ENCODE data around the gene NPTX1. TPM values are rescaled to one million over a fixed set of nuclear protein-coding genes. Genes with fewer than 3 reads are reported as not detected.
A peak's percentile ranks its signal among the peaks of the same experiment; 100 is the strongest.
"Not testable (repeated sequence)": the region's sequence is repeated elsewhere in the genome, so short reads cannot be mapped to it uniquely, and the experiment has no call there.

The NPTX1 gene
- total and polyA plus RNA-seq, 2 experiments from 2014 or later, result 3.4 to 20.5 TPM

DNA sequence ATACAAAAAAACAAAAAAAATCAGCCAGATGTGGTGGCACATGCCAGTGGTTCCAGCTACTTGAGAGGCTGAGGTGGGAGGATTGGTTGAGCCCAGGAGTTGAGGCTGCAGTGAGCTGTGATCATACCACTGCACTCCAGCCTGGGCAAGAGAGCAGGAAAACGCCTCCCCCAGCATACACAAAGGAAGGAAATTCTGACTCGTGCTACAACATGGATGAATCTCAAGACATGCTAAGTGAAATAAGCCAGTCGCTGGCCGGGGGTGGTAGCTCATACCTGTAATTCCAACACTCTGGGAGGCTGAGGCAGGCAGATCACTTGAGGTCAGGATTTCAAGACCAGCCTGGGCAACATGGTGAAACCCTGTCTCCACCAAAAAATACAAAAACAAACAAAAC is 30.8 kb upstream of the NPTX1 start:
- not testable (repeated sequence) for H3K27ac ChIP-seq (ENCODE audit: low read depth); H3K79me2 ChIP-seq (replicated peaks; ENCODE audit: insufficient read depth); H2AFZ ChIP-seq; H3K4me1 Mint-ChIP-seq; H4K20me1 ChIP-seq (replicated peaks; ENCODE audit: insufficient read depth); H3K4me3 ChIP-seq; H3K36me3 Mint-ChIP-seq (ENCODE audit: low read depth); H3K27ac Mint-ChIP-seq; H3K9me2 ChIP-seq (ENCODE audit: insufficient read depth); H3K9me3 Mint-ChIP-seq; H3K36me3 ChIP-seq (ENCODE audit: insufficient read depth); H3K27me3 ChIP-seq (ENCODE audit: insufficient read depth); H3K4me2 ChIP-seq; ATAC-seq; H3K4me1 ChIP-seq (ENCODE audit: insufficient read depth); H3K4me3 Mint-ChIP-seq; H3F3A ChIP-seq (replicated peaks; ENCODE audit: low read depth); H3K27me3 Mint-ChIP-seq (ENCODE audit: insufficient read depth, low read depth, poor library complexity); DNase-seq (ENCODE audit: low spot score)

DNA sequence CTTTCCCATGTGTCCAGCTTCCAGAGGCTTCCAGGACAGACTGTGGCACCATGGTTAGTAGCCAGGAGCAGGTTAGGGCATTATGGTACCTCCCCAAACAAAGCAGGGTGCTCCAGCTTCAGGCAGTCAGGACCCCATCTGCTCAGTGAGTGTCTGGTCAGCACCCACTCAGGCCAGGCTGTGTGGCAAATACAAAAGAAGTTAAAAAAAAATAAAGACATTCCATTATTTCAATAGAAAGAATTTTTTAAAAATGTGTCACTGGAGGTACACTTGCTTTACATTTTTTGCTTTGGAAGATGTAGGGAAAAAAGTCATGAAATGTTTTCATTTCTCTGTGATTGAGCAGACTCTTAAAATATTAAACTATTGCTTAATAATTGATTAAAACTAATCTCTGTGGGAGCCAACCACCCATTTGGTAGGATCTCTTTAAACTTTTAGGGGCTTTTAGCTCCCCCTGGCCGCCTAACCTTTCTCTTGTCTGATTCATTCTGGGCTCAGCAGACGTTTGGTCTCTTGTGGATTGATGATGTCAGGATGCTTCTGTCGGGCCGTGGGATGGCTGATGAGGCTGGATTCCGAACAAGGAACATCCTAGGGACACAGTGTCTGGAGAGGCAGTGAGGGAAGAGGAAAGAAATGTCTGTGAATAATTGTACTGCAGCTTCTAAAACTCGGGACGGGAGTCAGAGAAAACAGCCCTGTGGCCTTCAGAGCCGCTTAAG is 28.4 kb upstream of the NPTX1 start:
- Histone ChIP-seq H3K36me3 (ENCODE audit: insufficient read depth) (no peaks in the 10 kb centered on the region), H4K20me1 (replicated peaks; ENCODE audit: insufficient read depth) (no peaks in the 10 kb centered on the region), H3K9me2 (ENCODE audit: insufficient read depth) (no peaks in the 10 kb centered on the region), H3K4me3 (no peak overlapping the region), H3K4me2 (no peak overlapping the region), H3K4me1 (ENCODE audit: insufficient read depth) (no peaks in the 10 kb centered on the region), H3K27me3 (ENCODE audit: insufficient read depth) (no peaks in the 10 kb centered on the region), H2AFZ (no peak overlapping the region), H3K79me2 (replicated peaks; ENCODE audit: insufficient read depth) (no peaks in the 10 kb centered on the region), H3F3A (replicated peaks; ENCODE audit: low read depth) (no peaks in the 10 kb centered on the region), H3K27ac (ENCODE audit: low read depth) (no peak overlapping the region)
- Mint-ChIP-seq H3K27me3 (ENCODE audit: insufficient read depth, low read depth, poor library complexity) (peaks cover 9% of the 10 kb centered on the region), H3K9me3 (no peaks in the 10 kb centered on the region), H3K4me1 (no peaks in the 10 kb centered on the region), H3K36me3 (ENCODE audit: low read depth) (no peaks in the 10 kb centered on the region), H3K4me3 (no peak overlapping the region), H3K27ac (no peak overlapping the region)
- no peak for DNase-seq (ENCODE audit: low spot score)
- TF ChIP-seq, protein P1, sequence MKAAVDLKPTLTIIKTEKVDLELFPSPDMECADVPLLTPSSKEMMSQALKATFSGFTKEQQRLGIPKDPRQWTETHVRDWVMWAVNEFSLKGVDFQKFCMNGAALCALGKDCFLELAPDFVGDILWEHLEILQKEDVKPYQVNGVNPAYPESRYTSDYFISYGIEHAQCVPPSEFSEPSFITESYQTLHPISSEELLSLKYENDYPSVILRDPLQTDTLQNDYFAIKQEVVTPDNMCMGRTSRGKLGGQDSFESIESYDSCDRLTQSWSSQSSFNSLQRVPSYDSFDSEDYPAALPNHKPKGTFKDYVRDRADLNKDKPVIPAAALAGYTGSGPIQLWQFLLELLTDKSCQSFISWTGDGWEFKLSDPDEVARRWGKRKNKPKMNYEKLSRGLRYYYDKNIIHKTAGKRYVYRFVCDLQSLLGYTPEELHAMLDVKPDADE (IDR thresholded peaks at IDR 0.05), result no peak
- TF ChIP-seq, protein P2, sequence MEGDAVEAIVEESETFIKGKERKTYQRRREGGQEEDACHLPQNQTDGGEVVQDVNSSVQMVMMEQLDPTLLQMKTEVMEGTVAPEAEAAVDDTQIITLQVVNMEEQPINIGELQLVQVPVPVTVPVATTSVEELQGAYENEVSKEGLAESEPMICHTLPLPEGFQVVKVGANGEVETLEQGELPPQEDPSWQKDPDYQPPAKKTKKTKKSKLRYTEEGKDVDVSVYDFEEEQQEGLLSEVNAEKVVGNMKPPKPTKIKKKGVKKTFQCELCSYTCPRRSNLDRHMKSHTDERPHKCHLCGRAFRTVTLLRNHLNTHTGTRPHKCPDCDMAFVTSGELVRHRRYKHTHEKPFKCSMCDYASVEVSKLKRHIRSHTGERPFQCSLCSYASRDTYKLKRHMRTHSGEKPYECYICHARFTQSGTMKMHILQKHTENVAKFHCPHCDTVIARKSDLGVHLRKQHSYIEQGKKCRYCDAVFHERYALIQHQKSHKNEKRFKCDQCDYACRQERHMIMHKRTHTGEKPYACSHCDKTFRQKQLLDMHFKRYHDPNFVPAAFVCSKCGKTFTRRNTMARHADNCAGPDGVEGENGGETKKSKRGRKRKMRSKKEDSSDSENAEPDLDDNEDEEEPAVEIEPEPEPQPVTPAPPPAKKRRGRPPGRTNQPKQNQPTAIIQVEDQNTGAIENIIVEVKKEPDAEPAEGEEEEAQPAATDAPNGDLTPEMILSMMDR (conservative IDR thresholded peaks at IDR 0.05; ENCODE audit: low read depth in 2 of 2), result 0 out of 4 replicates have a peak, but pooled peaks of 1 of the 2 experiments have one; percentile 8
- ATAC-seq, result no peak

DNA sequence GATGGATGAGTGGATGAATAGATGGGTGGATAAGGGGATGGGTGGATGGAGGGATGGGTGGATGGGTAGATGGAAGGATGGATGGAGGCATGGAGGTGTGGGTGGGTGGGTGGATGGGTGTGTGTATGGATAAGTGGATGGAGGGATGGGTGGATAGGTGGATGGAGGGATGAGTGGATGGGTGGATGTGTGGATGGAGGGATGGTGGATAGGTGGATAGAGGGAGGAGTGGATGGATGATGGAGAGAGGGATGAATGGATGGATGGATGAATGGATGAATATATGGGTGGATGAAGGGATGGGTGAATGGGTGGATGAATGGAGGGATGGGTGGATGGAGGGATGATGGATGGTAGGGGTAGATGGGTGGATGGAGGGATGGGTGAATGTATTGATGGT is 27.5 kb upstream of the NPTX1 start:
- Histone ChIP-seq H4K20me1 (replicated peaks; ENCODE audit: insufficient read depth) (no peaks in the 10 kb centered on the region), H3K79me2 (replicated peaks; ENCODE audit: insufficient read depth) (no peaks in the 10 kb centered on the region), H3K27ac (ENCODE audit: low read depth) (no peak overlapping the region), H3F3A (replicated peaks; ENCODE audit: low read depth) (no peaks in the 10 kb centered on the region), H3K36me3 (ENCODE audit: insufficient read depth) (no peaks in the 10 kb centered on the region), H3K4me2 (no peak overlapping the region), H3K4me1 (ENCODE audit: insufficient read depth) (no peaks in the 10 kb centered on the region), H3K4me3 (no peak overlapping the region), H2AFZ (no peak overlapping the region), H3K27me3 (ENCODE audit: insufficient read depth) (no peaks in the 10 kb centered on the region), H3K9me2 (ENCODE audit: insufficient read depth) (no peaks in the 10 kb centered on the region)
- Mint-ChIP-seq H3K4me3 (no peak overlapping the region), H3K27me3 (ENCODE audit: insufficient read depth, low read depth, poor library complexity) (peaks cover 12% of the 10 kb centered on the region), H3K36me3 (ENCODE audit: low read depth) (peaks cover 3% of the 10 kb centered on the region; the same call in 1 of the 3 replicates), H3K9me3 (no peaks in the 10 kb centered on the region), H3K27ac (no peak overlapping the region), H3K4me1 (peaks cover 5% of the 10 kb centered on the region)
- ATAC-seq (no peak), DNase-seq (ENCODE audit: low spot score) (no peak)
- TF ChIP-seq NANOG (IDR thresholded peaks at IDR 0.05; ENCODE audit: borderline replicate concordance), result no peak
- TF ChIP-seq JUNB (IDR thresholded peaks at IDR 0.05; ENCODE audit: unreplicated experiment), result no peak
- TF ChIP-seq STAT1 (IDR thresholded peaks at IDR 0.05; ENCODE audit: unreplicated experiment), result no peak
- TF ChIP-seq, protein P3, sequence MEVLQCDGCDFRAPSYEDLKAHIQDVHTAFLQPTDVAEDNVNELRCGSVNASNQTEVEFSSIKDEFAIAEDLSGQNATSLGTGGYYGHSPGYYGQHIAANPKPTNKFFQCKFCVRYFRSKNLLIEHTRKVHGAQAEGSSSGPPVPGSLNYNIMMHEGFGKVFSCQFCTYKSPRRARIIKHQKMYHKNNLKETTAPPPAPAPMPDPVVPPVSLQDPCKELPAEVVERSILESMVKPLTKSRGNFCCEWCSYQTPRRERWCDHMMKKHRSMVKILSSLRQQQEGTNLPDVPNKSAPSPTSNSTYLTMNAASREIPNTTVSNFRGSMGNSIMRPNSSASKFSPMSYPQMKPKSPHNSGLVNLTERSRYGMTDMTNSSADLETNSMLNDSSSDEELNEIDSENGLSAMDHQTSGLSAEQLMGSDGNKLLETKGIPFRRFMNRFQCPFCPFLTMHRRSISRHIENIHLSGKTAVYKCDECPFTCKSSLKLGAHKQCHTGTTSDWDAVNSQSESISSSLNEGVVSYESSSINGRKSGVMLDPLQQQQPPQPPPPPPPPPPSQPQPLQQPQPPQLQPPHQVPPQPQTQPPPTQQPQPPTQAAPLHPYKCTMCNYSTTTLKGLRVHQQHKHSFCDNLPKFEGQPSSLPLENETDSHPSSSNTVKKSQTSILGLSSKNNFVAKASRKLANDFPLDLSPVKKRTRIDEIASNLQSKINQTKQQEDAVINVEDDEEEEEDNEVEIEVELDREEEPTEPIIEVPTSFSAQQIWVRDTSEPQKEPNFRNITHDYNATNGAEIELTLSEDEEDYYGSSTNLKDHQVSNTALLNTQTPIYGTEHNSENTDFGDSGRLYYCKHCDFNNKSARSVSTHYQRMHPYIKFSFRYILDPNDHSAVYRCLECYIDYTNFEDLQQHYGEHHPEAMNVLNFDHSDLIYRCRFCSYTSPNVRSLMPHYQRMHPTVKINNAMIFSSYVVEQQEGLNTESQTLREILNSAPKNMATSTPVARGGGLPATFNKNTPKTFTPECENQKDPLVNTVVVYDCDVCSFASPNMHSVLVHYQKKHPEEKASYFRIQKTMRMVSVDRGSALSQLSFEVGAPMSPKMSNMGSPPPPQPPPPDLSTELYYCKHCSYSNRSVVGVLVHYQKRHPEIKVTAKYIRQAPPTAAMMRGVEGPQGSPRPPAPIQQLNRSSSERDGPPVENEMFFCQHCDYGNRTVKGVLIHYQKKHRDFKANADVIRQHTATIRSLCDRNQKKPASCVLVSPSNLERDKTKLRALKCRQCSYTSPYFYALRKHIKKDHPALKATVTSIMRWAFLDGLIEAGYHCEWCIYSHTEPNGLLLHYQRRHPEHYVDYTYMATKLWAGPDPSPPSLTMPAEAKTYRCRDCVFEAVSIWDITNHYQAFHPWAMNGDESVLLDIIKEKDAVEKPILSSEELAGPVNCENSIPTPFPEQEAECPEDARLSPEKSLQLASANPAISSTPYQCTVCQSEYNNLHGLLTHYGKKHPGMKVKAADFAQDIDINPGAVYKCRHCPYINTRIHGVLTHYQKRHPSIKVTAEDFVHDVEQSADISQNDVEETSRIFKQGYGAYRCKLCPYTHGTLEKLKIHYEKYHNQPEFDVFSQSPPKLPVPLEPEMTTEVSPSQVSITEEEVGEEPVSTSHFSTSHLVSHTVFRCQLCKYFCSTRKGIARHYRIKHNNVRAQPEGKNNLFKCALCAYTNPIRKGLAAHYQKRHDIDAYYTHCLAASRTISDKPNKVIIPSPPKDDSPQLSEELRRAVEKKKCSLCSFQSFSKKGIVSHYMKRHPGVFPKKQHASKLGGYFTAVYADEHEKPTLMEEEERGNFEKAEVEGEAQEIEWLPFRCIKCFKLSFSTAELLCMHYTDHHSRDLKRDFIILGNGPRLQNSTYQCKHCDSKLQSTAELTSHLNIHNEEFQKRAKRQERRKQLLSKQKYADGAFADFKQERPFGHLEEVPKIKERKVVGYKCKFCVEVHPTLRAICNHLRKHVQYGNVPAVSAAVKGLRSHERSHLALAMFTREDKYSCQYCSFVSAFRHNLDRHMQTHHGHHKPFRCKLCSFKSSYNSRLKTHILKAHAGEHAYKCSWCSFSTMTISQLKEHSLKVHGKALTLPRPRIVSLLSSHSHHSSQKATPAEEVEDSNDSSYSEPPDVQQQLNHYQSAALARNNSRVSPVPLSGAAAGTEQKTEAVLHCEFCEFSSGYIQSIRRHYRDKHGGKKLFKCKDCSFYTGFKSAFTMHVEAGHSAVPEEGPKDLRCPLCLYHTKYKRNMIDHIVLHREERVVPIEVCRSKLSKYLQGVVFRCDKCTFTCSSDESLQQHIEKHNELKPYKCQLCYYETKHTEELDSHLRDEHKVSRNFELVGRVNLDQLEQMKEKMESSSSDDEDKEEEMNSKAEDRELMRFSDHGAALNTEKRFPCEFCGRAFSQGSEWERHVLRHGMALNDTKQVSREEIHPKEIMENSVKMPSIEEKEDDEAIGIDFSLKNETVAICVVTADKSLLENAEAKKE (CRISPR knock-in tag; IDR thresholded peaks at IDR 0.05), result no peak
